Measurements from ENCODE around the gene COL28A1.

The COL28A1 gene

GRCh38 chr7:7312323-7312722, 223.3 kb downstream of the COL28A1 start:
- Histone ChIP-seq H3K79me2 (no peaks in the 10 kb centered on the region), H3K4me1 (peaks cover 7% of the 10 kb centered on the region), H3K4me3 (ENCODE audit: low read depth, low read length) (no peak overlapping the region), H2AFZ (no peak overlapping the region), H3K27ac (no peak overlapping the region), H3K9me3 (ENCODE audit: control insufficient read depth, low read length) (no peaks in the 10 kb centered on the region), H3K27me3 (ENCODE audit: control insufficient read depth, insufficient read depth, low read length) (no peaks in the 10 kb centered on the region), H3K4me2 (ENCODE audit: low read length) (no peak overlapping the region), H3K36me3 (ENCODE audit: control insufficient read depth, insufficient read depth, low read length) (no peaks in the 10 kb centered on the region), H3K9ac (no peak overlapping the region)
- TF ChIP-seq, protein P1, sequence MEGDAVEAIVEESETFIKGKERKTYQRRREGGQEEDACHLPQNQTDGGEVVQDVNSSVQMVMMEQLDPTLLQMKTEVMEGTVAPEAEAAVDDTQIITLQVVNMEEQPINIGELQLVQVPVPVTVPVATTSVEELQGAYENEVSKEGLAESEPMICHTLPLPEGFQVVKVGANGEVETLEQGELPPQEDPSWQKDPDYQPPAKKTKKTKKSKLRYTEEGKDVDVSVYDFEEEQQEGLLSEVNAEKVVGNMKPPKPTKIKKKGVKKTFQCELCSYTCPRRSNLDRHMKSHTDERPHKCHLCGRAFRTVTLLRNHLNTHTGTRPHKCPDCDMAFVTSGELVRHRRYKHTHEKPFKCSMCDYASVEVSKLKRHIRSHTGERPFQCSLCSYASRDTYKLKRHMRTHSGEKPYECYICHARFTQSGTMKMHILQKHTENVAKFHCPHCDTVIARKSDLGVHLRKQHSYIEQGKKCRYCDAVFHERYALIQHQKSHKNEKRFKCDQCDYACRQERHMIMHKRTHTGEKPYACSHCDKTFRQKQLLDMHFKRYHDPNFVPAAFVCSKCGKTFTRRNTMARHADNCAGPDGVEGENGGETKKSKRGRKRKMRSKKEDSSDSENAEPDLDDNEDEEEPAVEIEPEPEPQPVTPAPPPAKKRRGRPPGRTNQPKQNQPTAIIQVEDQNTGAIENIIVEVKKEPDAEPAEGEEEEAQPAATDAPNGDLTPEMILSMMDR (IDR thresholded peaks at IDR 0.05) = no peak

GRCh38 chr7:7311001-7311400, 224.7 kb downstream of the COL28A1 start:
- TF ChIP-seq, protein P1 (IDR thresholded peaks at IDR 0.05) = no peak
- no peak overlapping the region for H3K27ac ChIP-seq
- no peaks in the 10 kb centered on the region for H3K79me2 ChIP-seq
- H3K4me3 ChIP-seq (ENCODE audit: low read depth, low read length) = no peak overlapping the region
- H3K9ac ChIP-seq = no peak overlapping the region
- no peak overlapping the region for H2AFZ ChIP-seq
- no peaks in the 10 kb centered on the region for H3K36me3 ChIP-seq (ENCODE audit: control insufficient read depth, insufficient read depth, low read length)
- peaks cover 2% of the 10 kb centered on the region for H3K4me1 ChIP-seq
- H3K27me3 ChIP-seq (ENCODE audit: control insufficient read depth, insufficient read depth, low read length) = no peaks in the 10 kb centered on the region
- no peak overlapping the region for H3K4me2 ChIP-seq (ENCODE audit: low read length)
- no peaks in the 10 kb centered on the region for H3K9me3 ChIP-seq (ENCODE audit: control insufficient read depth, low read length)

DNA sequence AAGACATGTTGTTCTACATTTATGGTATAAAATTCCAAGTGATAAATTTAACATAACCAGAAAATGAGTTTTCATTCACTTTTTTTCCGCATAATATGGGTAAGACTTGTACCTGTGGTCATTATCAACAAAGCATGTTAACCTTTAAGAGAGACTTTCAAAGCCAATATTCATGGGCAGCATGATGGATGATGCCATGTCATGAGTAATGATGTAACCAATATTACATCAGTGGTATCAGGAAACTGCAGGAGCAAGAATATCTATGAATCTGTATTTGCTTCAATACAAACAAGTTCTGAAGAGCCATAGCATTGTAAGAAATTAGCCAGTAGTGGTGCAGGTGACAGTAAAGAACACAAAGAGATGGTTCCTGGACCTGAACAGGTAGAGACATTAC, 226.5 kb downstream of the COL28A1 start:
- Histone ChIP-seq H3K4me1 (no peaks in the 10 kb centered on the region), H3K9ac (no peak overlapping the region), H3K27me3 (ENCODE audit: control insufficient read depth, insufficient read depth, low read length) (no peaks in the 10 kb centered on the region), H3K79me2 (no peaks in the 10 kb centered on the region), H3K9me3 (ENCODE audit: control insufficient read depth, low read length) (no peaks in the 10 kb centered on the region), H3K36me3 (ENCODE audit: control insufficient read depth, insufficient read depth, low read length) (no peaks in the 10 kb centered on the region), H3K4me3 (ENCODE audit: low read depth, low read length) (no peak overlapping the region), H3K27ac (no peak overlapping the region), H2AFZ (no peak overlapping the region), H3K4me2 (ENCODE audit: low read length) (no peak overlapping the region)
- TF ChIP-seq, protein P1 (IDR thresholded peaks at IDR 0.05) = no peak
